Breast epithelium (tissue), 4 donors: ENCODE measurements around the gene GMDS. TPM values are rescaled to one million over a fixed set of nuclear protein-coding genes. Genes with fewer than 3 reads are reported as not detected.

Source experiments
- DNase-seq, 2 donors: peaks; one replicate each; pipeline ENCODE4 v3.0.0-alpha.2; 2019; ENCODE audit warnings: low spot score in 2 of 2
- H3K27ac ChIP-seq, 2 donors: fragments of 200-600 bp; sonication (generic) in 1 of 2; one replicate each; pipeline ENCODE4 v1.5.1; 2016 to 2019; ENCODE audit warnings: mild to moderate bottlenecking in 1 of 2
- H3K27me3 ChIP-seq, 2 donors: fragments of 200-600 bp; sonication (generic) in 1 of 2; one replicate each; pipeline versions ENCODE4 v1.5.1 to v1.6.0; 2017 to 2019; ENCODE audit warnings: control low read depth in 1 of 2, mild to moderate bottlenecking in 1 of 2
- H3K36me3 ChIP-seq: fragments of 200-600 bp; one replicate; pipeline ENCODE4 v1.5.1; 2019
- H3K4me1 ChIP-seq, 2 donors: fragments of 200-600 bp; sonication (generic); one replicate each; pipeline ENCODE4 v1.5.1; 2016 to 2019; ENCODE audit warnings: control low read depth in 1 of 2
- H3K4me3 ChIP-seq, 3 donors: fragments of 200-600 bp; sonication (generic); 1 replicate in 2 of 3; 2 replicates in 1 of 3; pipeline ENCODE4 v1.5.1; 2016 to 2019; ENCODE audit warnings: mild to moderate bottlenecking in 3 of 3, moderate library complexity in 2 of 3
- H3K9me3 ChIP-seq, 2 donors: fragments of 200-600 bp; sonication (generic) in 1 of 2; one replicate each; pipeline ENCODE4 v1.5.1; 2016 to 2019; ENCODE audit warnings: control low read depth in 1 of 2
- CTCF ChIP-seq, 3 donors: fragments of 450-650 bp; IDR thresholded peaks; one replicate each; pipeline ENCODE4 v1.5.1; 2016 to 2017; ENCODE audit warnings: antibody characterized with exemption in 3 of 3, mild to moderate bottlenecking in 3 of 3, moderate library complexity in 3 of 3
- POLR2A ChIP-seq: fragments of 450-650 bp; IDR thresholded peaks from one replicate; pipeline ENCODE4 v1.6.1; 2016; ENCODE audit warnings: antibody characterized with exemption, mild to moderate bottlenecking, moderate library complexity
- POLR2AphosphoS5 ChIP-seq, 3 donors: sonication (generic); formaldehyde crosslinking; IDR thresholded peaks; one replicate each; pipeline ENCODE4 v1.6.1; 2017; ENCODE audit warnings: antibody characterized with exemption in 3 of 3
- intact Hi-C: fragments of 100-400 bp; cut with DNase I; formaldehyde crosslinking; loops from one replicate; pipeline ENCODE4 v1.15.1; 2023; ENCODE audit warnings: low total_unique reads
- total RNA-seq, 3 donors: library from RNA; depleted of rRNA; stranded (reverse); fragments of >200 nt; gene quantifications; one replicate each; pipeline ENCODE4 v1.1.0, GENCODE V29; 2016

Gene GMDS
- total RNA-seq, 3 donors from 2014 or later = 7.5 to 29.2 (median 17.0) TPM

- intact Hi-C loops = no loop called here
- Histone ChIP-seq H3K36me3 (no peaks in the 10 kb centered on the region), H3K9me3 (no peaks in the 10 kb centered on the region), H3K4me3 (no peak overlapping the region), H3K27ac (no peak overlapping the region), H3K27me3 (no peaks in the 10 kb centered on the region), H3K4me1 (no peaks in the 10 kb centered on the region)
- DNase-seq = no peak
- TF ChIP-seq POLR2A (no peak), CTCF (IDR thresholded peaks at IDR 0.05) (no peak), POLR2AphosphoS5 (IDR thresholded peaks at IDR 0.05) (no peak)
Observed at GRCh38 chr6:1633366-1634021, 611.9 kb downstream of the GMDS start.

GRCh38 chr6:1631251-1631650, 614.2 kb downstream of the GMDS start:
- Histone ChIP-seq H3K27me3 (no peaks in the 10 kb centered on the region), H3K36me3 (no peaks in the 10 kb centered on the region), H3K4me3 (no peak overlapping the region), H3K9me3 (no peaks in the 10 kb centered on the region), H3K4me1 (no peaks in the 10 kb centered on the region), H3K27ac (no peak overlapping the region)
- intact Hi-C loops = no loop called here
- TF ChIP-seq POLR2A = no peak
- DNase-seq = no peak

GRCh38 chr6:1630771-1631217, 614.6 kb downstream of the GMDS start:
- no peaks in the 10 kb centered on the region for H3K27me3 ChIP-seq
- DNase-seq = no peak
- no peak overlapping the region for H3K4me3 ChIP-seq
- H3K9me3 ChIP-seq = no peaks in the 10 kb centered on the region
- intact Hi-C loops = no loop called here
- H3K4me1 ChIP-seq = no peaks in the 10 kb centered on the region
- TF ChIP-seq POLR2A (no peak), POLR2AphosphoS5 (IDR thresholded peaks at IDR 0.05) (no peak), CTCF (IDR thresholded peaks at IDR 0.05) (no peak)
- H3K36me3 ChIP-seq = no peaks in the 10 kb centered on the region
- H3K27ac ChIP-seq = no peak overlapping the region

GRCh38 chr6:1630212-1630770, 615.1 kb downstream of the GMDS start:
- H3K9me3 ChIP-seq = no peaks in the 10 kb centered on the region
- no peak for DNase-seq
- TF ChIP-seq POLR2AphosphoS5 (IDR thresholded peaks at IDR 0.05) (no peak), CTCF (IDR thresholded peaks at IDR 0.05) (no peak), POLR2A (no peak)
- no peak overlapping the region for H3K4me3 ChIP-seq
- H3K36me3 ChIP-seq = no peaks in the 10 kb centered on the region
- H3K27ac ChIP-seq = no peak overlapping the region
- H3K27me3 ChIP-seq = no peaks in the 10 kb centered on the region
- intact Hi-C loops = no loop called here
- no peaks in the 10 kb centered on the region for H3K4me1 ChIP-seq

GRCh38 chr6:1629316-1629715, 616.1 kb downstream of the GMDS start:
- Histone ChIP-seq H3K9me3 (no peaks in the 10 kb centered on the region), H3K27ac (no peak overlapping the region), H3K27me3 (peaks cover 0 to 1% of the 10 kb centered on the region in 2 donors), H3K4me1 (no peaks in the 10 kb centered on the region), H3K4me3 (no peak overlapping the region), H3K36me3 (no peaks in the 10 kb centered on the region)
- intact Hi-C loops = loop anchor here (2.0 kb wide), 1 partner anchor 35 kb away; no protein-coding TSS in a partner anchor
- DNase-seq = no peak
- TF ChIP-seq CTCF (IDR thresholded peaks at IDR 0.05) = no peak
- TF ChIP-seq POLR2A = no peak
- TF ChIP-seq POLR2AphosphoS5 (IDR thresholded peaks at IDR 0.05) = no peak
